Epithelial cell of esophagus (primary cell): Measurements from ENCODE around the gene ANXA4.
"Not testable (repeated sequence)": the region's sequence is repeated elsewhere in the genome, so short reads cannot be mapped to it uniquely, and the experiment has no call there.

Experiments used
- DNase-seq: peaks from one replicate; pipeline ENCODE4 v3.0.0; 2010; ENCODE audit warnings: low read depth
- H3K4me3 ChIP-seq: 2 replicates; pipeline ENCODE4 v1.5.1; 2011; ENCODE audit warnings: mild to moderate bottlenecking, low read length, control low read depth
- TF ChIP-seq, protein P1 (sequence below): IDR thresholded peaks from 2 replicates; pipeline ENCODE4 v1.5.1; 2011; ENCODE audit warnings: low read depth, mild to moderate bottlenecking, low read length, control low read depth, inconsistent platforms; ENCODE audit not compliant: insufficient read depth; ENCODE audit errors: missing control alignments

The ANXA4 gene

DNA sequence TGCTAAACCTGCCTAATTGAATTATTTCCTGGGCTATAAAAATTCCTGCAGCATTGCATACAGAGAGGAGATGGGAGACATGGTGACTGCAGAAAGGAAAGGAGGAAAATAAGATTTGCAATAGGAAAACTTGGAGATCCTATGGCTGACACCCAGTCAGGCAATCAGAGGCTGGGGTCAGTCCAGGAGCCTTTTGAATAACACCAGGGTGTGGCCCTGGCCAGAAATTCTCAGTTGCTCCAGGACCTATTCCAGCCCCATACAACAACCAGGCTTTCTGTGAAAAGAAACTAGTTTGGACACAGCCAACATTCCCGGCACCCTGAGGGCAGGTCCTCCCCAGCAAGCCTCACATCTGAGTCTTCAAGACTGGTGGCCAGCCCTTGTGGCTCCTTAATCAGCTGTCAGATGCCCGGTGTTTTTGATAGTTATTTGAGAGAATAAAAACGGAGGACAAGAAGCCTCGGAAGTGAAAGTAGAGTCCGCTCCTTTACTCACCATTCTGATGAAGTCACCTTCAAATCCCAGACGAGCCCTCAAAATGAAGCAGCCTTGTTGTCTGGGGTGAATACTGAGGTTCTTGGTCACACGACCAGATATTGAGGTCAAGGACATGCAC is 56.5 kb downstream of the ANXA4 start:
- H3K4me3 ChIP-seq: no peak overlapping the region
- DNase-seq: peak; percentile 58
- TF ChIP-seq, protein P1, sequence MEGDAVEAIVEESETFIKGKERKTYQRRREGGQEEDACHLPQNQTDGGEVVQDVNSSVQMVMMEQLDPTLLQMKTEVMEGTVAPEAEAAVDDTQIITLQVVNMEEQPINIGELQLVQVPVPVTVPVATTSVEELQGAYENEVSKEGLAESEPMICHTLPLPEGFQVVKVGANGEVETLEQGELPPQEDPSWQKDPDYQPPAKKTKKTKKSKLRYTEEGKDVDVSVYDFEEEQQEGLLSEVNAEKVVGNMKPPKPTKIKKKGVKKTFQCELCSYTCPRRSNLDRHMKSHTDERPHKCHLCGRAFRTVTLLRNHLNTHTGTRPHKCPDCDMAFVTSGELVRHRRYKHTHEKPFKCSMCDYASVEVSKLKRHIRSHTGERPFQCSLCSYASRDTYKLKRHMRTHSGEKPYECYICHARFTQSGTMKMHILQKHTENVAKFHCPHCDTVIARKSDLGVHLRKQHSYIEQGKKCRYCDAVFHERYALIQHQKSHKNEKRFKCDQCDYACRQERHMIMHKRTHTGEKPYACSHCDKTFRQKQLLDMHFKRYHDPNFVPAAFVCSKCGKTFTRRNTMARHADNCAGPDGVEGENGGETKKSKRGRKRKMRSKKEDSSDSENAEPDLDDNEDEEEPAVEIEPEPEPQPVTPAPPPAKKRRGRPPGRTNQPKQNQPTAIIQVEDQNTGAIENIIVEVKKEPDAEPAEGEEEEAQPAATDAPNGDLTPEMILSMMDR: no peak

DNA sequence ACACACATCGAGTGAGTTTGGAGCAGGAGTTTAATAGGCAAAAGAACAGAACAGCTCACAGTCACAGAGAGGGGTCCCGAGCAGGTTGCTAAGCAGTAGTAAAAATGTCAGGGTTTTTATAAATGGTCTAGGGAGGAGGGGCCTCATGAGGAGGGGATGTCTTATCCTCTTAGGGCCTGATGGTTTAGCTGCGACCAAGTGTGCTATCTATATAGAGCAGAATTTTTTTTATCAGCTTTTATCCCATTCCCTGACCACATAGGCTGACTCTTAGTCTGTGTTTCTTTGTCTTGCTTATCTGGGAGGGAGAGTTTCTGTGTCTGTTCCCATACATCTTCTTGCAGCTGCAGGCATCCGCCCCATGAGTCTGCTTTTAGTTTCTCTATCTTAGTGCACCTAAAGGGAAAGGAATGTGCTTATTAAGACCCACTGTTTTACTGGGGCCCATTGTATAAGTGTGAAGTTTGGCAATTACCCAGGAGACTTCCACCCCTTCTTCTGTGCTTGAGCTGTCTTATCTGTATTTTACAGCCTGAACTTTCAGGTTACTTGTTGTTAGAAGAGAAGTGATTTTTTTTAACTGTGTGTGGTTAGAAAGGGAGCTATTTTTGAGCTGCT is 57.1 kb downstream of the ANXA4 start:
- no peak overlapping the region for H3K4me3 ChIP-seq
- TF ChIP-seq, protein P1: no peak
- peak; percentile 74 for DNase-seq

DNA sequence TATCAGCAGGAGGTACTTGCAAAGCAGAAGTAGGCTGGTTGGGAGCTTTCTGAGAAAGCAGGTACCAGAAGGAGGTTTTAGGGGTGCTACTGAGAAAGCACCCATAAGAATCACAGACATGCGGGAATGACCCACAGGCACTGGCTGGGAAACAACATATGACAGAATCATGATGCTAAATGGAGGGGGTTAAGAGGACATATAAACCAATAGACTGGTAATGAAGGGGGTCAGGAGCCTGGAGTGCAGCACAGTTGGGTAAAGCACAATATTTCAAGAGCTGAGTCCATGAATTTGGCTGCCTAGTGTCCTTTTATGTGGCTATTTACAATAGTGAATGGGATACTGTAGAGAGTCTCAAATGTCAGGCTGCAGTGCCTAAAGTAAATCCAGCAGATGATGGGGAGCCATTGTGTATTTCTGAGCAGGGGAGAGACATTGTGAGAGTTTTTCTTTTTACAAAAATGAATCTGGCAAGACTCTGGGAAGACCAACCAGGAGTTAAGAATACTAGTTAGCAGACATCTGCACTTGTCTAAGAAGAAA is 59.9 kb downstream of the ANXA4 start:
- TF ChIP-seq, protein P1: no peak
- no peak for DNase-seq
- H3K4me3 ChIP-seq: no peak overlapping the region

DNA sequence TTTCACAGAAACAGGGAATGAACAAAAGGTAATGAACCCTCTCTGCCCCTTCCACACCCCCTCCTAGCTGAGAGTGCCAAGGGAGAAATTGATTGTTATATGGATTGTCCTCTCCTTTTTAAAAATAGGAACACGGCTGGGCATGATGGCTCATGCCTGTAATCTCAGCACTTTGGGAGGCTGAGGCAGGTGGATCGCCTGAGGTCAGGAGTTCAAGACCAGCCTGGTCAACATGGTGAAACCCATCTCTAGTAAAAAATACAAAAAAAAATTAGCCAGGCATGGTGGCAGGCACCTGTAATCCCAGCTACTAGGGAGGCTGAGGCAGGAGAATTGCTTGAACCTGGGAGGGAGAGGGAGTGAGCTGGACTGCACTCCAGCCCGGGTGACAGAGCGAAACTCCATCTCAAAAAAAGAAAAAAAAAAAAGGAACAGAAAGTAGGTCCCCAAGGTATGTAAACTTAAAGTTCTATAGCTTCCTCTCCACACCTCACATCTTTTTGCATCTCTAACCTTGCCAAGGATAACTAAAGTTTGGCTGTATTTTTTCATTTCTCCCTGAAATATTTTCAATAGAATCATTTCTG is 60.9 kb downstream of the ANXA4 start:
- not testable (repeated sequence) for DNase-seq, H3K4me3 ChIP-seq

DNA sequence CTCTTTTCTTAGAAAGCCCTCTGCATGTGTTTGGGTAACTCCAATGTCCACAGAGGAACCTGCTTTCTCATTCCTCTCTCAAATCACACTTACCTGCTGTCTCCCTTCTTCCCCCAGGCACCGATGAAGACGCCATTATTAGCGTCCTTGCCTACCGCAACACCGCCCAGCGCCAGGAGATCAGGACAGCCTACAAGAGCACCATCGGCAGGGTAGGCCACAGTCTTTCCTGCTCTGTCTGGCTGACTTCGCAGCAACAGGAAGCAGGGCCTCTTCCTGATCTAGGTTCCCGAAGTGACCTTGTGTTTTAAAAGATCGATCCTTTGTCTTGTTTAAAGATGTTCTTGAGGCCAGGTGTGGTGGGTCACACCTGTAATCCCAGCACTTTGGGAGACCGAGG is 62.5 kb downstream of the ANXA4 start:
- no peak for DNase-seq
- TF ChIP-seq, protein P1: no peak
- H3K4me3 ChIP-seq: no peak overlapping the region

DNA sequence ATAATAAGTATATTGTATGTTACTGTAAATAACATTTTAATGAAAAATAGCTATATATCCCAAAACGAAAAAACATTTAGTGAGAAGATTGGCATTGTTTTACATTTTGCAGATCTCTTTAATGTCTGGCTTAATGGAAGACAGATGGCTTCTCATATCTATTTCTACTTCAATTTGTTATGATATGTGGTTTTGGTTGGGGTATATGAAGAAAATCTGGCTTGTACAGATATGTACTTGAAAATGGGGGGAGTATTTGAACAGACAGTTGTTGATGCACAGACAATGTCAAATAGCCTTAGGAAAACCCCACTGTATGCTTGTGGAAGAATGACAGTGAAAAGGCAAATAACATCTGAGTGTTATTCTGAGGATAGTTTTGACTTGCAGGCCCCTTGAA is 64.0 kb downstream of the ANXA4 start:
- no peak for DNase-seq
- TF ChIP-seq, protein P1: no peak
- H3K4me3 ChIP-seq: no peak overlapping the region

DNA sequence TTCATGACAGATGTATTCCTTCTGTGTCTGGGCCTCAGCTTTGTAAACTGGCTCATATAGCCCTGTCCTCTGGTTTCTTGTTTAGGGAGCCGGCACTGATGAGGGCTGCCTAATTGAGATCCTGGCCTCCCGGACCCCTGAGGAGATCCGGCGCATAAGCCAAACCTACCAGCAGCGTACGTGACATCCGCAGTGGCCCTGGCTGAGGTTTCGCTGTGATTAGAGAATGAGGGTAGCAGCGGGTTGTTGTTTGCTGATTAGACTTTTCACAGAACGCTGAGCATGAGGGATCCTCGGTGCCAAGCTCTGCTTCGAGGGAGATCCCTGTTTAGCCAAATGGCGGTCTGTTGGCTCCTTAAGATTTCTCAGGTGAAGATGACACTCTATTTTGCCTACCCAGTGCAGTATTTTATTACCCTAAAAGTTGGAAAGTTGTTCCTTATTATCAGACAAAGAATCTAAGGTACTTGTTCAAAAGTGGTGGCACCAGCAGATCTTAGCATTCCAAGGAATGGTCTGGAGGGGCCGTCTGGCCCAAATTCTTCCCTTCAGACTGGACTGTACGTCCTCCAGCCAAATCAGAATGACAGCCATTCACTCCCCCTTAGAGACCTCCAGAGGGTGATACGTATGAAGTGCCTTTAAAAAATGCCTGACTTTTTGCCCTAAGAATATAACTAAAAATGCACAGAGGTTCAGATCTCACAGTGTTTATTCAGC is 66.0 kb downstream of the ANXA4 start:
- H3K4me3 ChIP-seq: no peak overlapping the region
- no peak for DNase-seq
- TF ChIP-seq, protein P1: no peak
